K562 (cell line): ENCODE measurements around the gene PRKCB. TPM values are rescaled to one million over a fixed set of nuclear protein-coding genes. Genes with fewer than 3 reads are reported as not detected.

Experiments
- ATAC-seq: fragments of 200-7000 bp; cut with Tn5 transposase; 3 replicates; pipeline ENCODE4 v1.9.1; 2020; ENCODE audit warnings: moderate library complexity
- BruUV-seq: library from RNA; stranded (reverse); fragments of 400-500 nt; replicated peaks from 2 replicates; lab custom pipeline; 2021; lab: Mats Ljungman, UMichigan
- CTCF ChIA-PET: fragments of 300-600 bp; formaldehyde crosslinking; extraction: SDS; loops from one replicate; lab custom pipeline; 2021; ENCODE audit warnings: low intra/inter-chr PET ratio; lab: Yijun Ruan, JAX
- POLR2A ChIA-PET: fragments of 300-600, 350-650 bp; sonication (Branson Sonifier 250); formaldehyde crosslinking; extraction: SDS; loops from one replicate; lab custom pipeline; 2021; ENCODE audit warnings: antibody characterized with exemption, inconsistent platforms; lab: Yijun Ruan, JAX
- DNase-seq, 4 experiments: peaks; one replicate each; pipeline versions ENCODE4 v3.0.0 to v3.0.0-alpha.2; 2011 to 2018; ENCODE audit warnings: low spot score in 3 of 4, mixed read lengths in 3 of 4; ENCODE audit errors: extremely low read depth in 1 of 4
- FAIRE-seq: peaks from 2 replicates; lab custom pipeline; 2011; peaks lifted over from hg19 to GRCh38; lab: Jason Lieb, UNC
- H2AFZ ChIP-seq: 2 replicates; pipeline ENCODE4 v1.6.0; 2011; ENCODE audit warnings: low read depth, low read length, control low read depth, inconsistent platforms
- H3K27ac ChIP-seq: fragments of 200-600 bp; 3 replicates; pipeline ENCODE4 v1.8.0; 2011; ENCODE audit warnings: low read depth, mild to moderate bottlenecking, control low read depth, inconsistent platforms, low read length, moderate library complexity, mixed read lengths; ENCODE audit errors: extremely low read depth
- H3K27me3 ChIP-seq, 2 experiments: fragments of 300-600 bp in 1 of 2; 2 replicates in 1 of 2; 3 replicates in 1 of 2; pipeline versions ENCODE4 v1.6.0 to v1.8.0; 2011; ENCODE audit warnings: inconsistent platforms in 2 of 2, low read length in 2 of 2, mild to moderate bottlenecking in 1 of 2, mixed read lengths in 1 of 2, moderate library complexity in 1 of 2; ENCODE audit not compliant: control insufficient read depth in 2 of 2, insufficient read depth in 2 of 2
- H3K36me3 ChIP-seq: fragments of 300-600 bp; 3 replicates; pipeline ENCODE4 v1.8.0; 2011; ENCODE audit warnings: mild to moderate bottlenecking, low read length, inconsistent platforms; ENCODE audit not compliant: control insufficient read depth, insufficient read depth
- H3K4me1 ChIP-seq, 2 experiments: fragments of 200-600 bp in 1 of 2; replicated peaks in 1 of 2; 2 replicates in 1 of 2; 3 replicates in 1 of 2; pipeline versions ENCODE4 v1.5.1 to v1.8.0; 2011; ENCODE audit warnings: inconsistent platforms in 2 of 2, low read length in 2 of 2, mild to moderate bottlenecking in 1 of 2, mixed read lengths in 1 of 2, moderate library complexity in 1 of 2; ENCODE audit not compliant: control insufficient read depth in 2 of 2, insufficient read depth in 2 of 2
- H3K4me2 ChIP-seq: 2 replicates; pipeline ENCODE4 v1.6.1; 2011; ENCODE audit warnings: low read length, control low read depth, inconsistent platforms, mixed read lengths; ENCODE audit not compliant: insufficient read depth
- H3K4me3 ChIP-seq: fragments of 200-600 bp; sonication (generic), shearing (Covaris generic); 2 replicates; pipeline ENCODE4 v1.5.1; 2016; ENCODE audit warnings: control low read depth, inconsistent platforms
- H3K79me2 ChIP-seq: fragments of 200-600 bp; 3 replicates; pipeline ENCODE4 v1.8.0; 2011; ENCODE audit warnings: low read length, inconsistent platforms; ENCODE audit not compliant: control insufficient read depth, insufficient read depth
- H3K9ac ChIP-seq, 2 experiments: 2 replicates each; pipeline versions ENCODE4 v1.6.0 to v1.6.1; 2011; ENCODE audit warnings: low read depth in 2 of 2, low read length in 2 of 2, control low read depth in 1 of 2, inconsistent platforms in 1 of 2, mild to moderate bottlenecking in 1 of 2, mixed read lengths in 1 of 2; ENCODE audit not compliant: insufficient read depth in 1 of 2
- H3K9me1 ChIP-seq: one replicate; pipeline ENCODE4 v1.6.0; 2011; ENCODE audit warnings: inconsistent platforms, mild to moderate bottlenecking, low read length, moderate library complexity; ENCODE audit not compliant: control insufficient read depth, insufficient read depth
- H3K9me3 ChIP-seq: replicated peaks from 2 replicates; pipeline ENCODE4 v1.5.1; 2011; ENCODE audit warnings: low read depth, low read length, inconsistent platforms; ENCODE audit not compliant: control insufficient read depth, insufficient read depth
- H4K20me1 ChIP-seq: replicated peaks from 2 replicates; pipeline ENCODE4 v1.6.1; 2011; ENCODE audit warnings: low read length, inconsistent platforms, mixed read lengths; ENCODE audit not compliant: control insufficient read depth, insufficient read depth
- ATF1 ChIP-seq, 2 experiments: fragments of 450-650 bp in 1 of 2; IDR thresholded peaks; 2 replicates each; pipeline ENCODE4 v1.6.1; 2016; ENCODE audit warnings: missing compliant biosample characterization in 1 of 2, missing genetic modification characterization in 1 of 2
- CGGBP1 ChIP-seq: fragments of 250-450 bp; sonication (Bioruptor Pico); IDR thresholded peaks from 2 replicates; pipeline ENCODE4 v1.9.0; 2021; ENCODE audit warnings: mild to moderate bottlenecking
- E2F8 ChIP-seq: fragments of 450-650 bp; IDR thresholded peaks from 2 replicates; pipeline ENCODE4 v1.7.1; 2018; ENCODE audit warnings: mild to moderate bottlenecking, low read depth; ENCODE audit not compliant: partially characterized antibody
- FOXJ3 ChIP-seq: sonication (generic); formaldehyde crosslinking; IDR thresholded peaks from 2 replicates; pipeline ENCODE4 v1.4.0; 2020; ENCODE audit warnings: mild to moderate bottlenecking, missing genetic modification reagents
- HEY1 ChIP-seq: fragments of 250-450 bp; sonication (Bioruptor Pico); IDR thresholded peaks from 2 replicates; pipeline ENCODE4 v1.5.0; 2020; ENCODE audit warnings: mild to moderate bottlenecking, moderate library complexity, borderline replicate concordance
- HNRNPH1 ChIP-seq: fragments of 200-400 bp; formaldehyde crosslinking; optimal IDR thresholded peaks from 2 replicates; pipeline ENCODE3; 2017; ENCODE audit warnings: low read depth, mild to moderate bottlenecking, low read length, moderate library complexity
- KHSRP ChIP-seq: fragments of 450-650 bp; IDR thresholded peaks from 2 replicates; pipeline ENCODE4 v1.6.1; 2017
- MBD2 ChIP-seq: sonication (generic); IDR thresholded peaks from 2 replicates; pipeline ENCODE4 v1.6.1; 2016; ENCODE audit warnings: low read depth, borderline replicate concordance
- OTX1 ChIP-seq: fragments of 450-650 bp; formaldehyde crosslinking; IDR thresholded peaks from 2 replicates; pipeline ENCODE4 v1.4.0; 2022; ENCODE audit warnings: mild to moderate bottlenecking
- POLR2AphosphoS2 ChIP-seq: IDR thresholded peaks from 2 replicates; pipeline ENCODE4 v1.6.1; 2012; ENCODE audit warnings: low read length, improper control_type of control experiment
- RAD51 ChIP-seq: fragments of 450-650 bp; IDR thresholded peaks from 2 replicates; pipeline ENCODE4 v1.7.1; 2016; ENCODE audit warnings: low read depth, mild to moderate bottlenecking, borderline replicate concordance
- USF1 ChIP-seq: sonication (generic); formaldehyde crosslinking; IDR thresholded peaks from 2 replicates; pipeline ENCODE4 v1.9.0; 2022; ENCODE audit warnings: mild to moderate bottlenecking, missing genetic modification reagents
- USF2 ChIP-seq: sonication (generic); formaldehyde crosslinking; IDR thresholded peaks from 2 replicates; pipeline ENCODE4 v1.5.0; 2020; ENCODE audit warnings: missing genetic modification reagents
- ZBTB43 ChIP-seq: sonication (generic); formaldehyde crosslinking; IDR thresholded peaks from 2 replicates; pipeline ENCODE4 v1.8.0; 2023; ENCODE audit warnings: mild to moderate bottlenecking, missing genetic modification reagents
- WGBS: fragments of 100-300 bp; shearing (Covaris generic); methylation state at CpG from one replicate; pipeline ENCODE4 v1.1.6; 2016; ENCODE audit warnings: low coverage, mixed read lengths; ENCODE audit not compliant: insufficient coverage; ENCODE audit errors: missing lambda C conversion rate; 5-methylcytosine and 5-hydroxymethylcytosine counted together
- in situ Hi-C: fragments of 300-500 bp; cut with MboI; formaldehyde crosslinking; loops from 4 replicates; pipeline ENCODE4 v1.15.0; 2018; ENCODE audit warnings: inconsistent platforms, mixed read lengths
- intact Hi-C: fragments of 100-400 bp; cut with micrococcal nuclease; formaldehyde crosslinking; loops from 2 replicates; pipeline ENCODE4 v1.14.2; 2022
- polyA plus RNA-seq, 8 experiments: library from polyadenylated mRNA; depleted of rRNA in 4 of 8; stranded (reverse) in 5 of 8; unstranded in 3 of 8; fragments of >200 nt; fragmentation: Nextera tagmentation in 2 of 8; fragmentation: Illumina TruSeq in 1 of 8; extraction: Ambion mirVana in 2 of 8; extraction: Trizol in 1 of 8; gene quantifications; 2 replicates each; pipeline versions ENCODE4 v1.2.1 to v1.2.3, GENCODE V29; 2011 to 2014; ENCODE audit warnings: inconsistent platforms in 1 of 8, missing spikeins in 1 of 8
- total RNA-seq, 7 experiments: library from RNA; depleted of rRNA in 6 of 7; stranded (reverse); fragments of >200 nt in 6 of 7; fragmentation: Illumina TruSeq in 2 of 7; extraction: Trizol in 2 of 7; gene quantifications; 2 replicates each; pipeline versions ENCODE4 v1.2.1 to v1.2.3, GENCODE V29; 2011 to 2021; ENCODE audit warnings: low replicate concordance in 1 of 7

Gene PRKCB
- total and polyA plus RNA-seq, 9 of the 15 experiments (the other 6 are each of a cell fraction or from before 2014, with no cell fraction given): 49.9 to 276 (median 148) TPM

- no TSS peak for BruUV-seq
- peaks cover 20% of the 10 kb centered on the region for H3K9me1 ChIP-seq
- peaks cover 99% of the 10 kb centered on the region for H3K79me2 ChIP-seq
- H4K20me1 ChIP-seq: peaks cover 69% of the 10 kb centered on the region
- CTCF ChIA-PET: no interaction called here
- no peak overlapping the region for H2AFZ ChIP-seq
- WGBS: 64% methylated on average over 1 of the region's 1 CpG
- H3K4me3 ChIP-seq: no peak overlapping the region
- POLR2A ChIA-PET: interaction anchor here (0.6 to 1.9 kb wide), 5 partner anchors 10 to 717 kb away, joined by 3 to 8 read pairs (median 5); no protein-coding TSS in a partner anchor
- no peak overlapping the region; the same call in 1 of the 2 replicates for H3K4me2 ChIP-seq
- no peaks in the 10 kb centered on the region for H3K27me3 ChIP-seq
- TF ChIP-seq USF2 (CRISPR knock-in tag) (peak; percentile 47; the same call in 1 of the 2 replicates), ZBTB43 (CRISPR knock-in tag) (no peak), CGGBP1 (no peak), E2F8 (no peak), KHSRP (no peak), FOXJ3 (CRISPR knock-in tag) (no peak), POLR2AphosphoS2 (no peak), HEY1 (CRISPR knock-in tag) (no peak), HNRNPH1 (no peak), MBD2 (no peak), ATF1 (CRISPR knock-in tag; IDR thresholded peaks at IDR 0.05) (no peak), ATF1 (tag; IDR thresholded peaks at IDR 0.05) (no peak), OTX1 (CRISPR knock-in tag) (no peak), USF1 (CRISPR knock-in tag) (peak; percentile 36; the same call in 1 of the 2 replicates), RAD51 (0 out of 2 replicates have a peak, but pooled peaks have one; percentile 22)
- FAIRE-seq (no peak), ATAC-seq (no peak), DNase-seq (no peak)
- H3K4me1 ChIP-seq: peaks cover 29 to 67% of the 10 kb centered on the region in 2 experiments
- peaks cover 56% of the 10 kb centered on the region; the same call in 2 of the 3 replicates for H3K36me3 ChIP-seq
- H3K27ac ChIP-seq: 0 out of 3 replicates have a peak overlapping the region, but pooled peaks have one; percentile 14
- no peaks in the 10 kb centered on the region for H3K9me3 ChIP-seq
- intact Hi-C loops (no loop called here), in situ Hi-C loops (no loop called here)
- H3K9ac ChIP-seq: no peak overlapping the region
These were observed 22.8 kb downstream of the PRKCB start for GRCh38 chr16:23858542-23858941.
